Bronchial epithelial cell (primary cell): ENCODE results near the gene LIMS2. TPM values are rescaled to one million over a fixed set of nuclear protein-coding genes. Genes with fewer than 3 reads are reported as not detected.
A peak's percentile ranks its signal among the peaks of the same experiment; 100 is the strongest.

ENCODE experiments used
- DNase-seq: peaks from one replicate; pipeline ENCODE4 v3.0.0-alpha.2; 2010; ENCODE audit warnings: low read depth
- FAIRE-seq: peaks from 2 replicates; lab custom pipeline; 2011; peaks lifted over from hg19 to GRCh38; lab: Jason Lieb, UNC
- H3K27me3 ChIP-seq: 2 replicates; pipeline ENCODE4 v1.5.1; 2011; ENCODE audit warnings: low read length; ENCODE audit not compliant: control insufficient read depth, insufficient read depth
- H3K36me3 ChIP-seq: 2 replicates; pipeline ENCODE4 v1.5.1; 2011; ENCODE audit warnings: low read length; ENCODE audit not compliant: control insufficient read depth, insufficient read depth
- H3K4me3 ChIP-seq: 2 replicates; pipeline ENCODE4 v1.5.1; 2011; ENCODE audit warnings: mild to moderate bottlenecking, low read depth, low read length, control low read depth
- CTCF ChIP-seq: IDR thresholded peaks from 2 replicates; pipeline ENCODE4 v1.5.1; 2011; ENCODE audit warnings: mild to moderate bottlenecking, moderate library complexity, low read length, control low read depth, inconsistent platforms; ENCODE audit not compliant: insufficient read depth, severe bottlenecking
- total RNA-seq: library from RNA; depleted of rRNA; stranded (reverse); fragments of >200 nt; gene quantifications from 2 replicates; pipeline ENCODE4 v1.2.1, GENCODE V29; 2014

LIMS2 gene
- total RNA-seq, 1 donor from 2014 or later: 0.79 TPM

DNA sequence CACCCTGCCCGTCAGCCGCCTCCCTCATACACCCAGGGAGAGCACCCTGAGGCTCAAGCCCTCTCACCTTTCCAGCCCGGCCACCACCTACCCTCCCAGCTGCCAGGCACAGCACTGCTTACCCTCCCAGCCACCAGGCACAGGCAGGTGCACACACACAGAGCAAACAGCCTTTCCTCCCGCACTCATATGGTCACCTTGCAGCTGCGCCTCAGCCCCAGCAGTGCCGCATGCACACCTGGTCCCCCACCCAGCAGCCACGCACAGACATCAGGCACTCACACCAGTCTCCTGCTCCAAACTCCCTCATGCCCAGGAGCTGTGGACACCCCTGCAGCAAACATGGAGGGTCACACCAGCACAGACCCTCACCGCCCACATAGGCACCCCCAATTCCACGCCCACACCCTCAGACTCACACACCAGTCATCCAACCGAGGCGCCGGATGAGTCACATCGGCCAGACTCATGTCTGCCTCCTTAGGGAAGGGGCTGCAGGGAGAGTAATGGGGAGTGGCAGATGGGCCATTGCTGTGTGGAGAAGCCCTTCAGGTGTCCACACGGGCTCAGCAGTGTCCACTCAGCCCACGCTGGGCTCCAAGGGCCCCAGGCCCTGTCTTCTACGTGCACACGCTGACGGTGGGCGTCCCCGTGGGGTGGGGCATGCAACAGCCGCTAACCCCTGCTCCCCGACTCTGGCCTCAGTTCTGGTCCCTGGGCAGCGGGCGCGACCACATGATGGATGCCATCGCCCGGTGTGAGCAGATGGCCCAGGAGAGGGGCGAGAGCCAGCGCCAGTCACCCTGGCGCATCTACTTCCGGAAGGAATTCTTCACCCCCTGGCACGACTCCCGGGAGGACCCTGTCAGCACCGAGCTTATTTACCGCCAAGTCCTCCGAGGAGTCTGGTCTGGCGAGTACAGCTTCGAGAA is 51.7 kb downstream of the LIMS2 start:
- H3K36me3 ChIP-seq: no peaks in the 10 kb centered on the region
- DNase-seq (peak; percentile 24), FAIRE-seq (no peak)
- H3K27me3 ChIP-seq: no peaks in the 10 kb centered on the region
- H3K4me3 ChIP-seq: no peak overlapping the region
- TF ChIP-seq CTCF: no peak

- FAIRE-seq (no peak), DNase-seq (no peak)
- H3K36me3 ChIP-seq: no peaks in the 10 kb centered on the region
- H3K4me3 ChIP-seq: no peak overlapping the region
- no peak for TF ChIP-seq CTCF
- no peaks in the 10 kb centered on the region for H3K27me3 ChIP-seq
Measured at GRCh38 chr2:127622561-127623387, 52.6 kb downstream of the LIMS2 start.

DNA sequence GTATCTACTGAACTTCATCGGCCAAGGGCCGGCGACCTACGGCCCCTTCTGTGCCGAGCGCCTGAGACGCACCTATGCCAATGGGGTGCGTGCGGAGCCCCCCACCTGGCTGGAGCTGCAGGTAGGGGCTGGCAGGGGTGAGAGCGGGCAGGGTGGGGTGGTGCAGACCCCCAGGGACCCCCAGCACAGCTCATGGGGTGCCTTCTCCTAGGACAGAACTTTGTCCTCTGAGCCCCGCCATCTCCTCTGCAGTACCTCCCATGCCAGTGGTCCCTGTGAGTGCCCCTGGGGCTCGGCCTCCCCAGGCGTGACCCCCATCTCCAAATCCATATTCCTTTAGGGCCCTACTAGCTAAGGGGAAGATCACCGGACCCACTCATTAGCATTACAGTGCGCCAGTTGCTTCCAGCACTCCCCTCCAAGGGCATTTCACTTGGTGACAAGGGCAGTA is 53.3 kb downstream of the LIMS2 start:
- DNase-seq: no peak
- no peak for TF ChIP-seq CTCF
- no peaks in the 10 kb centered on the region for H3K36me3 ChIP-seq

DNA sequence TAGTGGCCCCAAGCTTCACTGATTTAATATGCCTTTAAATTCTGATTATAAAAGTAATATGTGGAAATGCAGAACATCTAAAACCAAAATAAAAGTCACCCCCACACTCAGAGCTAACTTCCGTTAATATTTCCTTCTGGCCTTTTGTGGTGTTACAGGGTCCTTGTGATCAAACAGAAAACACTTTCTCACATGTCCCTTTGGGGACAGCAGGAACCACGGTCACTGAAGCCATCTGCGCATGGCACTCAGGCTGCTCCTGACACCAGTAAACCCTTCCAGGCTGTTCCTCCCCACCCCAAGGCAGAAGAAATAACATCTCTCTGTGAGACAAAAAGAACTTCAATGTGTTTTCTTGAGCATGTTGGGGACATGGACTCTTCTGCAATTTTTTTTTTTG is 54.5 kb downstream of the LIMS2 start:
- no peaks in the 10 kb centered on the region for H3K27me3 ChIP-seq

More for the DNA sequence above, 53.3 kb downstream of the LIMS2 start:
- H3K27me3 ChIP-seq: no peaks in the 10 kb centered on the region
- no peak for FAIRE-seq
- no peak overlapping the region for H3K4me3 ChIP-seq

More for the DNA sequence above, 54.5 kb downstream of the LIMS2 start:
- no peak for FAIRE-seq
- TF ChIP-seq CTCF: no peak
- no peak for DNase-seq
- H3K36me3 ChIP-seq: no peaks in the 10 kb centered on the region
- no peak overlapping the region for H3K4me3 ChIP-seq
